Liver (tissue), 9 donors: ENCODE results near the gene DENND6A. TPM values are rescaled to one million over a fixed set of nuclear protein-coding genes. Genes with fewer than 3 reads are reported as not detected.

Experiments
- DNase-seq: peaks from one replicate; pipeline ENCODE4 v3.0.0-alpha.2; 2017; ENCODE audit warnings: low spot score
- H3K27ac ChIP-seq, 2 donors: one replicate each; pipeline ENCODE4 v1.7.0; 2013; ENCODE audit warnings: inconsistent platforms in 2 of 2, low read length in 2 of 2, control low read depth in 1 of 2, low read depth in 1 of 2, mild to moderate bottlenecking in 1 of 2
- H3K27me3 ChIP-seq, 4 donors: one replicate each; pipeline versions ENCODE4 v1.6.1 to v1.7.0; 2013; ENCODE audit warnings: low read length in 3 of 4, inconsistent platforms in 1 of 4, mild to moderate bottlenecking in 1 of 4, moderate library complexity in 1 of 4; ENCODE audit not compliant: control insufficient read depth in 4 of 4, insufficient read depth in 4 of 4
- H3K36me3 ChIP-seq, 4 donors: one replicate each; pipeline versions ENCODE4 v1.6.1 to v1.7.0; 2013; ENCODE audit warnings: low read length in 3 of 4, mild to moderate bottlenecking in 3 of 4, low read depth in 1 of 4, moderate library complexity in 1 of 4; ENCODE audit not compliant: control insufficient read depth in 4 of 4, insufficient read depth in 3 of 4
- H3K4me1 ChIP-seq, 4 donors: one replicate each; pipeline versions ENCODE4 v1.6.1 to v1.7.0; 2013; ENCODE audit warnings: low read length in 3 of 4, mild to moderate bottlenecking in 3 of 4, moderate library complexity in 1 of 4; ENCODE audit not compliant: control insufficient read depth in 4 of 4, insufficient read depth in 4 of 4
- H3K4me3 ChIP-seq, 3 donors: one replicate each; pipeline versions ENCODE4 v1.6.1 to v1.7.0; 2013; ENCODE audit warnings: low read length in 3 of 3, control low read depth in 1 of 3, low read depth in 1 of 3, mild to moderate bottlenecking in 1 of 3
- H3K9ac ChIP-seq, 2 donors: one replicate each; pipeline ENCODE4 v1.7.0; 2013; ENCODE audit warnings: low read length in 2 of 2, mild to moderate bottlenecking in 2 of 2, moderate library complexity in 2 of 2, control low read depth in 1 of 2, low read depth in 1 of 2
- H3K9me3 ChIP-seq, 4 donors: one replicate each; pipeline versions ENCODE4 v1.6.1 to v1.7.0; 2013; ENCODE audit warnings: low read length in 3 of 4; ENCODE audit not compliant: control insufficient read depth in 4 of 4
- EGR1 ChIP-seq, 2 donors: IDR thresholded peaks; 2 replicates each; pipeline ENCODE4 v1.6.1; 2016 to 2018; ENCODE audit warnings: antibody characterized with exemption in 2 of 2, low read depth in 2 of 2
- FOXA1 ChIP-seq: IDR thresholded peaks from 2 replicates; pipeline ENCODE4 v1.6.1; 2016; ENCODE audit warnings: antibody characterized with exemption
- GABPA ChIP-seq, 2 donors: IDR thresholded peaks in 1 of 2; conservative IDR thresholded peaks in 1 of 2; 2 replicates each; pipeline ENCODE4 v1.6.1; 2016; ENCODE audit warnings: antibody characterized with exemption in 2 of 2, mild to moderate bottlenecking in 1 of 2, moderate library complexity in 1 of 2
- HNF4A ChIP-seq, 2 donors: conservative IDR thresholded peaks; 2 replicates each; pipeline ENCODE4 v1.6.1; 2016; ENCODE audit warnings: antibody characterized with exemption in 2 of 2, mild to moderate bottlenecking in 2 of 2
- HNF4G ChIP-seq: IDR thresholded peaks from 2 replicates; pipeline ENCODE4 v1.6.1; 2016; ENCODE audit warnings: antibody characterized with exemption
- RAD21 ChIP-seq, 2 donors: IDR thresholded peaks; 2 replicates each; pipeline ENCODE4 v1.6.1; 2016; ENCODE audit warnings: antibody characterized with exemption in 2 of 2, mild to moderate bottlenecking in 2 of 2
- SP1 ChIP-seq: IDR thresholded peaks from 2 replicates; pipeline ENCODE4 v1.6.1; 2018; ENCODE audit warnings: antibody characterized with exemption, mild to moderate bottlenecking
- TAF1 ChIP-seq: conservative IDR thresholded peaks from 2 replicates; pipeline ENCODE4 v1.6.1; 2016; ENCODE audit warnings: antibody characterized with exemption, mild to moderate bottlenecking
- YY1 ChIP-seq: IDR thresholded peaks from 2 replicates; pipeline ENCODE4 v1.6.1; 2016; ENCODE audit warnings: antibody characterized with exemption, mild to moderate bottlenecking
- WGBS: extraction: QIAGEN DNeasy Blood & Tissue Kit; methylation state at CpG from one replicate; pipeline ENCODE4 v1.1.7; 2013; 5-methylcytosine and 5-hydroxymethylcytosine counted together
- polyA plus RNA-seq, 2 donors: library from polyadenylated mRNA; stranded (reverse) in 1 of 2; unstranded in 1 of 2; fragments of 200-250 nt in 1 of 2; fragments of >200 nt in 1 of 2; fragmentation: Nextera tagmentation in 1 of 2; extraction: Ambion mirVana in 1 of 2; gene quantifications; one replicate each; pipeline versions ENCODE4 v1.2.1 to v1.2.3, GENCODE V29; 2013 to 2015
- total RNA-seq, 2 donors: library from RNA; depleted of rRNA; stranded (reverse); fragments of >200 nt; gene quantifications; one replicate each; pipeline ENCODE4 v1.2.3, GENCODE V29; 2014
- TF ChIP-seq, protein P1 (sequence below): IDR thresholded peaks from 2 replicates; pipeline ENCODE4 v1.6.1; 2016; ENCODE audit warnings: antibody characterized with exemption
- TF ChIP-seq, protein P2 (sequence below): IDR thresholded peaks from 2 replicates; pipeline ENCODE4 v1.6.1; 2016; ENCODE audit warnings: antibody characterized with exemption
- TF ChIP-seq, protein P3 (sequence below): fragments of 150-350 bp; IDR thresholded peaks from 2 replicates; pipeline ENCODE4 v1.5.1; 2017; ENCODE audit warnings: improper control_type of control experiment, low read depth, low read length; ENCODE audit not compliant: missing input control
- TF ChIP-seq, protein P4 (sequence below): IDR thresholded peaks from 2 replicates; pipeline ENCODE4 v1.6.1; 2016; ENCODE audit warnings: antibody characterized with exemption
- TF ChIP-seq, protein P5 (sequence below): IDR thresholded peaks from 2 replicates; pipeline ENCODE4 v1.6.1; 2016; ENCODE audit warnings: antibody characterized with exemption, mild to moderate bottlenecking
- donor health status: healthy.
- donor health status: healthy.
- donor health status: healthy.
- donor health status: healthy.
- donor health status: healthy.

DENND6A gene
- total and polyA plus RNA-seq, 4 donors = 3.1 to 12.2 (median 8.1) TPM

DNA sequence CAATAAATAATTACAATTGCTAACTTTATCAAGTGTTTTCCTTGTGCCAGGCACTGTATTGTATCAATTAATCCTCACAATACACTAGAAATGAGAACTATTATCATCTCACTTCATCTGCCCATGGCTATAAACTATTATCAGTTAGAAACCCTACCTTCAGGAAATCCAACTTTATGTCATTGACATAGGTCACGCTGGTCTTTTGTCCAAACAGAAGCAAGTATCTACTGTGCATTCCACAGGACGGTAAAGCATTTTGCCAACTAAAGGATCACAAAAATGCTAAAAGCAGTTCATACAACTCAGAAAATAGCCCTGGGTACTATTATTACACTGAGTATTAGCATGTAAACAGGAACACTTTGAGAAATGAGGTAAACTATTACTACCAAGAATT lies 9.6 kb downstream of the DENND6A start (continued):
- TF ChIP-seq, protein P1, sequence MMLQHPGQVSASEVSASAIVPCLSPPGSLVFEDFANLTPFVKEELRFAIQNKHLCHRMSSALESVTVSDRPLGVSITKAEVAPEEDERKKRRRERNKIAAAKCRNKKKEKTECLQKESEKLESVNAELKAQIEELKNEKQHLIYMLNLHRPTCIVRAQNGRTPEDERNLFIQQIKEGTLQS = no peak
- TF ChIP-seq GABPA (IDR thresholded peaks at IDR 0.05 in 1 of 2, conservative IDR thresholded peaks at IDR 0.05 in 1 of 2) (no peak), TAF1 (no peak), SP1 (no peak), HNF4A (conservative IDR thresholded peaks at IDR 0.05) (no peak), EGR1 (IDR thresholded peaks at IDR 0.05; ENCODE audit: low read depth in 2 of 2) (no peak)

DNA sequence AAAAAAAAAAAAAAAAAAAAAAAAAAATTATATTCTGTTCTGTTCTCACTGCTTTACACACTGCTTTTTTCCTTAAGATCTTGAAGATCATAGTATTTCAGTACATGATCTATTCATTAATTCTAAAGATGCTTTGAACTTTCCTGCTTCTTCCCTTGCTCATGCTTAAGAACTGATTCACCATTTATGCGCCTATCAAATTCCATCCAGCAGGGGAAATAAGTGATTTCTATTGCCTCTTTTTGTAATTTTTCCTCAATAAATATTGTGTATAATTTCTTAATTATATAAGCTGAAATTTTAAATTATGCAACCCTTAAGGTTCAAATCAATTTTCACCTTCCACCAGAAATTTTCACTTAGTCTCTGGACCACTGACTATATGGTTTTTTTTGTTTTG lies 10.6 kb downstream of the DENND6A start:
- Histone ChIP-seq H3K27ac (no peak overlapping the region), H3K9me3 (no peaks in the 10 kb centered on the region), H3K4me1 (peaks cover 2 to 6% (median 4%) of the 10 kb centered on the region in 4 donors), H3K27me3 (no peaks in the 10 kb centered on the region), H3K4me3 (no peak overlapping the region), H3K36me3 (peaks cover 0 to 4% (median 0%) of the 10 kb centered on the region in 4 donors), H3K9ac (no peak overlapping the region)
- no peak for DNase-seq
- TF ChIP-seq, protein P2, sequence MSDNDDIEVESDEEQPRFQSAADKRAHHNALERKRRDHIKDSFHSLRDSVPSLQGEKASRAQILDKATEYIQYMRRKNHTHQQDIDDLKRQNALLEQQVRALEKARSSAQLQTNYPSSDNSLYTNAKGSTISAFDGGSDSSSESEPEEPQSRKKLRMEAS = no peak
- TF ChIP-seq, protein P3, sequence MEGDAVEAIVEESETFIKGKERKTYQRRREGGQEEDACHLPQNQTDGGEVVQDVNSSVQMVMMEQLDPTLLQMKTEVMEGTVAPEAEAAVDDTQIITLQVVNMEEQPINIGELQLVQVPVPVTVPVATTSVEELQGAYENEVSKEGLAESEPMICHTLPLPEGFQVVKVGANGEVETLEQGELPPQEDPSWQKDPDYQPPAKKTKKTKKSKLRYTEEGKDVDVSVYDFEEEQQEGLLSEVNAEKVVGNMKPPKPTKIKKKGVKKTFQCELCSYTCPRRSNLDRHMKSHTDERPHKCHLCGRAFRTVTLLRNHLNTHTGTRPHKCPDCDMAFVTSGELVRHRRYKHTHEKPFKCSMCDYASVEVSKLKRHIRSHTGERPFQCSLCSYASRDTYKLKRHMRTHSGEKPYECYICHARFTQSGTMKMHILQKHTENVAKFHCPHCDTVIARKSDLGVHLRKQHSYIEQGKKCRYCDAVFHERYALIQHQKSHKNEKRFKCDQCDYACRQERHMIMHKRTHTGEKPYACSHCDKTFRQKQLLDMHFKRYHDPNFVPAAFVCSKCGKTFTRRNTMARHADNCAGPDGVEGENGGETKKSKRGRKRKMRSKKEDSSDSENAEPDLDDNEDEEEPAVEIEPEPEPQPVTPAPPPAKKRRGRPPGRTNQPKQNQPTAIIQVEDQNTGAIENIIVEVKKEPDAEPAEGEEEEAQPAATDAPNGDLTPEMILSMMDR = peak; percentile 5
- 98% methylated on average over 1 of the region's 1 CpG for WGBS

DNA sequence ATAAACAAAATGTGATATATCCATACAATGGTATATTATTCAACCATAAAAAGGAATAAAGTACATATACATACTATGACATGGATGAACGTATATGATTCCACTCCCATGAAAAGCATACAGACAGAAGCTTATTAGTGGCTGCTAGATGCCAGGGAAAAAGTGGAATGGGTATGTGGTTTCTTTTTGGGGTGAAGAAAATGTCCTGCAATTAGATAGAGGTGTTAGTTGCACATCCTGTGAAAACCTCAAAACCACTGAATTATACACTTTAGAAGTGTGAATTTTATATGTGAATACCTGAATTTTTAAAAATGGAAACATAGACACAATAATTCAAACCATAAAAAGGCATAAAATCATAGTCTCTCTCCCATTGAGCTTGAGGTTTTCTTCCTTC lies 11.2 kb downstream of the DENND6A start:
- Histone ChIP-seq H3K9ac (no peak overlapping the region), H3K4me3 (no peak overlapping the region), H3K27me3 (no peaks in the 10 kb centered on the region), H3K4me1 (peaks cover 2 to 7% (median 5%) of the 10 kb centered on the region in 4 donors), H3K9me3 (no peaks in the 10 kb centered on the region), H3K36me3 (peaks cover 0 to 4% (median 0%) of the 10 kb centered on the region in 4 donors), H3K27ac (no peak overlapping the region)
- no peak for DNase-seq
- TF ChIP-seq HNF4A (conservative IDR thresholded peaks at IDR 0.05) = no peak
- TF ChIP-seq, protein P4, sequence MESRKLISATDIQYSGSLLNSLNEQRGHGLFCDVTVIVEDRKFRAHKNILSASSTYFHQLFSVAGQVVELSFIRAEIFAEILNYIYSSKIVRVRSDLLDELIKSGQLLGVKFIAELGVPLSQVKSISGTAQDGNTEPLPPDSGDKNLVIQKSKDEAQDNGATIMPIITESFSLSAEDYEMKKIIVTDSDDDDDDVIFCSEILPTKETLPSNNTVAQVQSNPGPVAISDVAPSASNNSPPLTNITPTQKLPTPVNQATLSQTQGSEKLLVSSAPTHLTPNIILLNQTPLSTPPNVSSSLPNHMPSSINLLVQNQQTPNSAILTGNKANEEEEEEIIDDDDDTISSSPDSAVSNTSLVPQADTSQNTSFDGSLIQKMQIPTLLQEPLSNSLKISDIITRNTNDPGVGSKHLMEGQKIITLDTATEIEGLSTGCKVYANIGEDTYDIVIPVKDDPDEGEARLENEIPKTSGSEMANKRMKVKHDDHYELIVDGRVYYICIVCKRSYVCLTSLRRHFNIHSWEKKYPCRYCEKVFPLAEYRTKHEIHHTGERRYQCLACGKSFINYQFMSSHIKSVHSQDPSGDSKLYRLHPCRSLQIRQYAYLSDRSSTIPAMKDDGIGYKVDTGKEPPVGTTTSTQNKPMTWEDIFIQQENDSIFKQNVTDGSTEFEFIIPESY = no peak
- no peak for TF ChIP-seq SP1
- no peak for TF ChIP-seq RAD21 (IDR thresholded peaks at IDR 0.05)
- TF ChIP-seq FOXA1 = no peak
- WGBS = 92% methylated on average over 1 of the region's 1 CpG

DNA sequence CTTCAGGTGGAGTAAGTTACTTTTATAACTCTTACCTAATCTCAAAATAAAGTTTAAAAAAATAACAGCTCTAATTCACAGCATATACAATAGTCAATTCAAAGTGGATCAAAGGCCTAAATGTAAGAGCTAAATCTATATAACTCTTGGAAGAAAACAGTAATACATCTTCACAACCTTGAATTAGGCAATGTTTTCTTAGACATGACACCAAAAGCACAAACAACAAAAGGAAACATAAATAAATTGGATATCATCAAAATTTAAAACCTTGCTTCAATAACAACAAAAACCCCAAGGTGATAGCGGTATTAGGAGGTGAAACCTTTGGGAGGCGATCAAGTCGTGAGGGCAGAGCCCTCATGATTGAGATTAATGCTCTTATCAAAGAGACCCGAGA lies 12.8 kb downstream of the DENND6A start:
- no peak overlapping the region for H3K27ac ChIP-seq
- no peak overlapping the region for H3K9ac ChIP-seq
- H3K4me1 ChIP-seq = peaks cover 4 to 12% (median 7%) of the 10 kb centered on the region in 4 donors
- TF ChIP-seq EGR1 (IDR thresholded peaks at IDR 0.05; ENCODE audit: low read depth in 2 of 2) = no peak
- TF ChIP-seq, protein P5, sequence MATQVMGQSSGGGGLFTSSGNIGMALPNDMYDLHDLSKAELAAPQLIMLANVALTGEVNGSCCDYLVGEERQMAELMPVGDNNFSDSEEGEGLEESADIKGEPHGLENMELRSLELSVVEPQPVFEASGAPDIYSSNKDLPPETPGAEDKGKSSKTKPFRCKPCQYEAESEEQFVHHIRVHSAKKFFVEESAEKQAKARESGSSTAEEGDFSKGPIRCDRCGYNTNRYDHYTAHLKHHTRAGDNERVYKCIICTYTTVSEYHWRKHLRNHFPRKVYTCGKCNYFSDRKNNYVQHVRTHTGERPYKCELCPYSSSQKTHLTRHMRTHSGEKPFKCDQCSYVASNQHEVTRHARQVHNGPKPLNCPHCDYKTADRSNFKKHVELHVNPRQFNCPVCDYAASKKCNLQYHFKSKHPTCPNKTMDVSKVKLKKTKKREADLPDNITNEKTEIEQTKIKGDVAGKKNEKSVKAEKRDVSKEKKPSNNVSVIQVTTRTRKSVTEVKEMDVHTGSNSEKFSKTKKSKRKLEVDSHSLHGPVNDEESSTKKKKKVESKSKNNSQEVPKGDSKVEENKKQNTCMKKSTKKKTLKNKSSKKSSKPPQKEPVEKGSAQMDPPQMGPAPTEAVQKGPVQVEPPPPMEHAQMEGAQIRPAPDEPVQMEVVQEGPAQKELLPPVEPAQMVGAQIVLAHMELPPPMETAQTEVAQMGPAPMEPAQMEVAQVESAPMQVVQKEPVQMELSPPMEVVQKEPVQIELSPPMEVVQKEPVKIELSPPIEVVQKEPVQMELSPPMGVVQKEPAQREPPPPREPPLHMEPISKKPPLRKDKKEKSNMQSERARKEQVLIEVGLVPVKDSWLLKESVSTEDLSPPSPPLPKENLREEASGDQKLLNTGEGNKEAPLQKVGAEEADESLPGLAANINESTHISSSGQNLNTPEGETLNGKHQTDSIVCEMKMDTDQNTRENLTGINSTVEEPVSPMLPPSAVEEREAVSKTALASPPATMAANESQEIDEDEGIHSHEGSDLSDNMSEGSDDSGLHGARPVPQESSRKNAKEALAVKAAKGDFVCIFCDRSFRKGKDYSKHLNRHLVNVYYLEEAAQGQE = no peak
- TF ChIP-seq YY1 = no peak
- no peak for TF ChIP-seq HNF4G
- H3K36me3 ChIP-seq = peaks cover 0 to 4% (median 0%) of the 10 kb centered on the region in 4 donors
- no peaks in the 10 kb centered on the region for H3K9me3 ChIP-seq
- WGBS = 98% methylated on average over 4 of the region's 4 CpGs
- no peaks in the 10 kb centered on the region for H3K27me3 ChIP-seq
- H3K4me3 ChIP-seq = no peak overlapping the region
- DNase-seq = no peak
